NCI-H774 (cell line): Measurements from ENCODE around the gene FABP3.
"Not testable (repeated sequence)": the region's sequence is repeated elsewhere in the genome, so short reads cannot be mapped to it uniquely, and the experiment has no call there.

Source experiments
- DNase-seq: peaks from one replicate; lab custom pipeline; 2025; lab: John Stamatoyannopoulos, UW

The FABP3 gene

DNA sequence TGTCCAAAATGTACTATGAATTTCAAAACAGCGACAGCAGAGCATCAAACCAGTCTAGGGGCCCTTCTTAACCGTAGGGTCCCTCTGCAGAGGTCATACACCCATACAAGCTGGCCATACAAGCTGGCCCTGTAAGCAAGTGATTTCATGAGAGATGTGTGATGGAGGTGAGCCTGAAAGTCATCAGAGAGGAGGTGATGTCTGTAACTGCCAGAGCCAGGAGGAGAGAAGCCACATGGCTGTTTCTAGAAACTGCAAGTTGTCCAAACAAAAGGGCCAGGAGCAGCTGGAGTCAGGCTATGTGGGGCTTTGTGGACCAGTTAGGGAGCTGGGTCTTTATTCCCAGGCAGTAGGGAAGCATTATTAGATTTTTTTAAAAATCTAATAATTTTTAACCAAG, 25.4 kb upstream of the FABP3 start:
- no peak for DNase-seq

DNA sequence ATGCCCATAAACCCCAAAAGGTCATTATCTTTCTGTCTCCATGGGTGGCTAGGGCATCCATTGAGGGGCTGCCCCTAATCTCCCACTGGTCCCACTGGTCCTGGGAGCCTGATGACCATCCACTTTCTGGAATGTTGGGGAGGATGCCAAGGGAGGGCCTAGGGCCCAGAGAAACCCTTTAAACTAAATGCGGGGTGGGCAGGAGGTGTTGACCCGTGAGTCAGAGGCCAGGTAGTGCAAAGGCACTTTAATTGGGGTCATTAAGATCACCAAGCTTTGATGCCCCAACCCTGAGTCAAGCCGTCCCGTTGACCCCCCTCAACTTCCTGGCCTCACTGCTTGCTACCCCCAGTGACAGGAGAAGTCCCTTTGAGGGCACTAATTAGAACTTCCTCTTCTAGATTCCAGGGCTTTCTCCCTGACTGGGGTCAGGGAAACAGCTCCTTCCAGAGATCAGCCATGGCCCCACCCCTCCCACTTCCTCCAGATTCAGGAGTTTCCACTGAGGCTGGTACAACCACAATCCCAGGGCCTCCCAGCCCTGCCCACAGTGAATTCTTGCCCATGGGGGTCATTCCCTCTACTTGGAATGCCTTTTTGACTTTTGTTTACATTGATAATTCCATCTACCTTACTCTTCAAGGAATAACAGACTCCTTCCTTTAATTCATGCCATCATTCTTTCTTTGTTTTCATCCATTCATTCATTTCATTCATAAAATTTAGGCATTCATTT, 24.7 kb upstream of the FABP3 start:
- DNase-seq: no peak

DNA sequence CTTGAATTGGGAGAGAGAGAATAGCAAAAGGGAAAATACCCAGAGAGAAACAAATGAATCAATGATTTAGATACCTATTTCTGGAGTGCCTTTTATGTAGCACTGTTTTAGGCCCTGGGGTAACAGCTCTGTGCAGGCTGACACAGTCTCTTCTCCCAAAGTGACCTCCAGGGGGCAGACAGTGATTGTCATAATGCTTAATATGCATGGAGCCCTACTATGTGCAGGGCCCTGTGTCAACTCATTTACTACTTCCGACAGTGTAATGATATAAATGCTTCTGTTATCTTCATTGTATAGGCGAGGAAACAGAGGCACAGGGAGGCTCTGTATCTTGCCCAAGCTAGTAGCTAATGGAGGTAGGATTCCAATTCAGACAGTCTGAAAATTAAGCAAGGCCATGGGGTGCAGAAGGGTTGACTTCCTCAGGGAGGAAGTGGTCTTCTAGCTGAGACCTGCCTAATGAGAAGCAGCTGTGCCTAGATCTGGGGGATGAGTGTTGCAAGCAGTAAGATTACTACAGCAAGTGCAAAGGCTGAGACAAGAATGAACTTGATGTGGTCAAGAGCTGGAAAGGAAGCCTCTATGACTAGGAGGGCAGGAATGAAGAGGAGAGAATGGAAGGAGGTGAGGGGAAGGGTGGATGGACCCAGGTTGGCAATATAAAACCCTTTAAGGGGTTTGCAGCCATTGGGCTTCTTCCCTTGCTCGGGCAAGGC, 23.9 kb upstream of the FABP3 start:
- DNase-seq: no peak

DNA sequence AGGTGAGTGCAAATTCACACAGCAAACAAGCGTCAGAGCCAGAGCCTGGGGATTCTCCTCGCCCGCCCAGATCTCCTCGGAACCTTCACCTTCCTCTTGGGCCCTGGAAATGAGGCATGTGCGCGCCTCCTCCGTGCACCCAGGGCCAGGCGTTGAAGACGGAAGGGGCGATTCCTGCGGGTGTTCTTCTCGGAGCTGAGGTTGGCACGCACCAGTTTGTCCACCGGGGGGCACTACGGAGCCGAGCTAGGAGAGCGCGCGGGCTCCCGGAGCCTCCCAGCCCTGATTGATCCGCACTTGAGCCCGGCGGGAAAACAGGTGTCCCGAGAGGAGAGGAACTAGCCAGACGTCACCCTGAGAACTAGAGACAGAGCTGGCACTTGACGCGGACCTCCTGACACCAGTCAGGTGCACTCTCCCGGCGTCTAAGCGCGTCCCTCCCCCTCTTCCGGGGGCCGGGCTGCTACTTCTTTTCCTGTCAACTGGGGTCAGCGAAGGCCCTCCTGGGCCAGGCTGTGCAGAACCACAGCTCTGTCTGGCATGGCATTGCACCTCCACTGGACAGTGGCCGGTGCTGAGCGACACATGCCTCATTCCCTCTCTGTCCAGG, 21.8 kb upstream of the FABP3 start:
- peak; percentile 99 for DNase-seq

DNA sequence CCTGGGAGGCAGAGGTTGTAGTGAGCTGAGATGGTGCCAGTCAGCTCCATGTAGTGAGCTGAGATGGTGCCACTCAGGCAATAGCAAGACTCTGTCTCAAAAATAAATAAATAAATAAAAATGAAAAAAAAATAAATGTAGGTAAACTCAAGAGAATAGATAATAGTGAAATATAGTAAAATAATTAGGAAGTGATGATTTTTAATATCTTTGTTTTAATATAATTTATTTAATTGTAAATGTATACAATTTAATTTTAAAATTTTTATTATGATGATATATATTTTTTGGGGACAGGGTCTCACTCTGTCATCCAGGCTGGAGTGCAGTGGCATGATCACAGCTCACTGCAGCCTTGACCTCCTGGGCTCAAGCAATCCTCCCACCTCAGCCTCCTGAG, 20.6 kb upstream of the FABP3 start:
- DNase-seq: no peak

DNA sequence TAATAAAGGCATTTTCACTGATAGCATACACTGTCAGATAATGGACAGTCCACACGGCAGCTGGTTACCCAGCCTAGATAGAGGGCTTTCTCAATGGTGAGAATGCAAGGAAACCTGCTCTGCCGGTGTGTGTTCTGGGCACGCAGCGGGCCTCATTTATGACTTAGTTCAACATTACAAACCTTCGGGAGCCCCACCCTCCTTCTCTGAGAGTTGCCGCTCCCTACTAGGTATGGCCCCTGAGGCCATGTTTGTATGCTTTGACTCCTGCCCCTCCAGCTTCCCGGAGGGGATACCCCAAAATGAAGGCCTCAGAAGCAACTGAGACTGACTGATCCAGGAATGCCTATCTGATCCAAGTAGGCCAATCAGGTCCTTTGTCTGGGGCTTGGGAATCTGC, 17.2 kb upstream of the FABP3 start:
- no peak for DNase-seq

DNA sequence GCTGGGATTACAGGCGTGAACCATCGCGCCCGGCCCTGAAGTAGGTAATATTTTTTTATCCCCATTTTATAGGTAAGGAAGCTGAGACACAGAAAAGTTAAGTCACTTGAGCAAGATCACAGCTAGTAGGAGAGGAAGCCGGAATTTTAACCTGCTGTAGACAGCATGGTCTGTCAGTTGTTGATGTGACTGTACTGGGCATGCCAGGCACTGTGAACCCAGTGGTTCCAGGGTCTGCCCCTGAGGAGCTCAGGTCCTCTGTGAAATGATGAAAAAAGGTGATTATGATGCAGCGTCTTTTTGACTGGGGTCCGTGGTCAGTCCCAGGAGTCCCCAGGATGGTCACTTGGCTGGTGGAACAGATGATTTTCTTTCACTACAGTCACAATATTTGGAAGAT, 16.7 kb upstream of the FABP3 start:
- DNase-seq: no peak

GRCh38 chr1:31387612-31388011, 14.7 kb upstream of the FABP3 start:
- DNase-seq: no peak

GRCh38 chr1:31386576-31387243, 13.8 kb upstream of the FABP3 start:
- DNase-seq: not testable (repeated sequence)

- no peak for DNase-seq
These were observed 11.1 kb upstream of the FABP3 start for GRCh38 chr1:31383967-31384366.

GRCh38 chr1:31382379-31382989, 9.6 kb upstream of the FABP3 start:
- no peak for DNase-seq

DNA sequence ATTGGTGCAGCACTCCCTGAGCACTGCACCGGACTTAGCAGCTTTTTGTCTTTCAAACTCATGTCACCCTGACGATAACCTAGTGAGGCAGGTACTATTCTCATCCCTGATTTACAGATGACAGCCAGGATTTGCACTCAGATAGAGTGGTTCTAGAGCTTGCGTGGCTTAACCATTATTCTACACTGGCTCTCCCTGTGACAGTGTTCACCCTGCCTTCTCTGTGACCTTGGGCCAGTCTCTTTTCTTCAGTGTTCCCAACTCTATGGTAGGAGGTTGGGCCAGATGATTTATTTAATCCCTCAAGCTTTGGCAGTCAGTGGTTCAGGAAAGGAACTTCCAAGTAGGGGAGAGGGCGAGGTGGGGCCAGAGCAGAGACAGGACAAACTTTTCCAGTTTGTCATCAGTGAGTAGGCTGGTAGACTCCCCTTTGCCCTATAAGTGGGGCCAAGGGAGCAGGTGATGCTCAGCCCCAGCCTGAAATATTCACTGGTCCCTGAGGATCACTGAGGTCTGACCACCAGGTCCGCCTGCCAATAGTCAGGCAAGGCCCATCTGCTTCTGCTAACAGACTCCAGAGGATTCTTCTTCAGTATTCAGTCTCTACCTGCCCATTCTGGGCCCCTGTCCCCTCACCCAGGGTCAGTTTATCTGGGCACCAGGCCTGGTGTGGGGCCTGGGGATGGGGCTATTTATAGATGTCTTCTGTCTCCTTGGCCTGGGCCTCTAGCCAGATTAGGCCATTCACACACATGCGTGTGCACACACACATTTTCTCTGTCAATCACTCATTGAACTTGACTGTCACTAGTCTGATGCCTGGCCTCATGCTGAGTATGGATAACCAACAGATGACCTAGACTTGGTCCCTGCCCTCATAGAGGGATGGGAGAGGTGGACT, 8.8 kb upstream of the FABP3 start:
- no peak for DNase-seq

DNA sequence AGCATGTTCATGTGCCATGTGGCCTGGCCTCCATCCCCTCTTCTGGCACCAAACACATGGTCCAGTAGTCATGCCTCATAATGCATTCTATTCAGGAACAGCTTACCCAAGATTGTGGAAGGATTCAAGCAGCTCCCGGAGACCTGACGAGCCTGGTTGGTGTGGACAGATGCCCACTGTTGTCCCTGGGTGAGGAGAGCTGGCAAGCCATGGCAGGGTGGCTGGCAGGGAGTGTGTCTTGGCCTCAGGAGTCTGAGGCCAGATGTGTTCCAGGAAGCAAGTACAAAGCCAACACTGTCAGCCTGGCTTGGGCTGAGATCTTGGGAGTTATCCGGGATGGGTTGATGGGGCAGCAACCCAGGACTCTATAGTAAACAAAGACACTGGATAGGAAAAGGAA, 7.3 kb upstream of the FABP3 start:
- no peak for DNase-seq

DNA sequence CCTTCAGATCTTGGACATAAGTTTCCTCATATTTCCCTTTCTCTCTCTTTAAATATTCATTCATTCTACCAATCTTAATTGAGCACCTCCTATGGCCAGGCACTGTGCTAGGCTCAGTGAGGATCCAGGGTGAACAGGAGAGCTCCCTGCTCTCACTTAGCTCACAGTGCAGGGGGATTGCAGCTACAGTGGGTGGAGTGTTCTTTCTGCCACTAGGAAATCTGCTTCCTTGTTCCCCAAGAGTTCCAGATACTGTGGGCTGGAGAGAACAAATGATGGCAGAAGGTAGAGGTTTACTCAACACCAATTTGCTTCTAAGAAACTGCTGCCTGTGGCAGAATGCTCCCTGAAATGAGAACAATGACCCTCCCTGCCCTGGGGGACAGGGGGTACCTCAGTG, 5.1 kb upstream of the FABP3 start:
- DNase-seq: no peak

DNA sequence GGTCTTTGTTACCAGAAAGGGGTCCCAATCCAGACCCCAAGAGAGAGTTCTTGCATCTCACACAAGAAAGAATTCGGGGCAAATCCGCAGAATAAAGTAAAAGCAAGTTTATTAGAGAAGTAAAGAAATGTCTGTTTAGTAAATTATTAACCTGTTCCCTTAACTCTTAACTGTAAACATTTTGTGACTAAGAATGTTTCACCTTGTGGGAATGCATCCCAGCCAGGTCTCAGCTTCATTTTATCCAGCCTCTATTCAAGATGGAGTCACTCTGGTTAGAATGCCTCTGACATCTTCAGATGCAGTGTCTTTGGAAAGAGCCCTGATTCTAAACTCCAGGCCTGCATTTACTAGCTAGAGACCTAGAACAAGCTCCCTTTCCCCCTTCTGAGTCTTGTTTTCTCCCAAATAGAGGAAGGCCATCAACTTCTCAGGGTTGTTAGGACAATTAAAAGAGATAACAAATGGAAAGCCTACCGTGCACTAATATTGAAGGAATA, 4.5 kb upstream of the FABP3 start:
- no peak for DNase-seq

DNA sequence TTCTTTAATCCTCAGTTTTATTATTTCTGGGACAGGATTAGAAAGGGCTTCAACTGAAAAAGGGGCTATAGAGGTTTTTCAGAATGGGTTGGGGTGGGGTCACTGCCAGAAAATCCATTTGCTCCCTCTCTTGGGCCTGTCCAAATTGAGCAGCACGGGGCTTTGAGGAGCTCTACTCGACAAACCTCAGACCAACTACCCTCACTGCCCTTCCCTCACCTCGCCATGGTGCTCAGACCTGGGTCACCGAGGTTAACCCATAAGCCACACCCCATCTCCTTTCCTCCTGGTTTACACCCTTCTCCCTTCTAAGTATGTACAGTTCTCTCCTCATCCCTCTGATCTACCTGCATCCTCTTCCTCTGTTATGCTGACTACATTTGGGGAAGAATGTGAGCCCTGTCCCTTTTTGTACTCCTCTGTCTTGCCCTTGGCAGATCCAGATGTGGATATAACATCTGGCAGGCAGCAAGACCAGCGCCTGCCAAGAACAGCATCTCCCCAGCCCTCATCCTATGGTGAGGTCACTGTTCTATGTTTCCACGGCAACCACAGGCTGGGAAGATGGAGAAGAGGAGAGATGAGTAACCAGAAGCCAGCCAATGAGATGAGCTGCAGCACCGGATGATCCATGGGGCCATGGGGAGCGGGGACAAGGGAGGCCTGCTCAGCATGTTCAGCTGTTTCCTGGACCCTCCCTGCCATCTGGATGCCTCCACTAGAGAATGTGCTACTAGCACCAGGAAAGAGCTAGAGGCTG, 3.7 kb upstream of the FABP3 start:
- no peak for DNase-seq

- DNase-seq: no peak
These were observed 1.8 kb upstream of the FABP3 start for GRCh38 chr1:31374511-31375196.

DNA sequence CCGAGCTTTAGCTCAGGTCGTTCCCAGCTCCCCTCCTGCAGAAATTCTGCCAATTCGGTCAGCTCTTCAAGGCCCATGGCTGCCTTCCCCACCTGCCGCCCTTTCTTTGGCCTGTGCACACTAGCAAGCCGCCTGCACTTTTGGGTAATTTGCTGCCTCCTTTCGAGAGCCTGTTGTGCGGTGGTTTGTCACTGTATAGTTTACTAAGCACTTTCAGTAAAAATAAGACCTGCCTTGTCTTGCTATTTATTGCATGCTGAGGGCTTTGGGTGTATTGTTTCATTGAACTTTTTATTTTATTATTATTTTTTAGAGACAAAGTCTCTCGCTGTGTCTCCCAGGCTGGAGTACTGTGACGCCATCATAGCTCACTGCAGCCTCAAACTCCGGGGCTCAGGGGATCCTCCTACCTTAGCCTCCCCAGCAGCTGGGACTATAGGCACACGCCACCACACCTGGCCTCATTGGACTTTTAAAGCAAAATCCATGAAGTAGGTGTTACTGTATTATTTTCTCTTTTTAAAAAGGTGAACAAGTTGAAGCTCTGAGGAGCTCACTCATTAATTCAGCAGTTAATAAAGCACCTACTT, 1.1 kb upstream of the FABP3 start:
- DNase-seq: no peak

GRCh38 chr1:31372751-31373055, 173 bp downstream of the FABP3 start:
- no peak for DNase-seq

- DNase-seq: no peak
These were observed 825 bp downstream of the FABP3 start for GRCh38 chr1:31372051-31372450.
